A172 (cell line): ENCODE measurements around the gene TFCP2L1. TPM values are rescaled to one million over a fixed set of nuclear protein-coding genes. Genes with fewer than 3 reads are reported as not detected.
"Not testable (repeated sequence)": the region's sequence is repeated elsewhere in the genome, so short reads cannot be mapped to it uniquely, and the experiment has no call there.

Experiments used
- DNase-seq: peaks from one replicate; pipeline ENCODE4 v3.0.0-alpha.2; 2015; ENCODE audit warnings: low spot score
- total RNA-seq: library from RNA; depleted of rRNA; stranded (reverse); fragments of >200 nt; shearing (Covaris generic); gene quantifications from 2 replicates; pipeline ENCODE4 v1.2.3, GENCODE V29; 2014

TFCP2L1 gene
- total RNA-seq, 1 experiment from 2014 or later: 0.26 TPM

DNA sequence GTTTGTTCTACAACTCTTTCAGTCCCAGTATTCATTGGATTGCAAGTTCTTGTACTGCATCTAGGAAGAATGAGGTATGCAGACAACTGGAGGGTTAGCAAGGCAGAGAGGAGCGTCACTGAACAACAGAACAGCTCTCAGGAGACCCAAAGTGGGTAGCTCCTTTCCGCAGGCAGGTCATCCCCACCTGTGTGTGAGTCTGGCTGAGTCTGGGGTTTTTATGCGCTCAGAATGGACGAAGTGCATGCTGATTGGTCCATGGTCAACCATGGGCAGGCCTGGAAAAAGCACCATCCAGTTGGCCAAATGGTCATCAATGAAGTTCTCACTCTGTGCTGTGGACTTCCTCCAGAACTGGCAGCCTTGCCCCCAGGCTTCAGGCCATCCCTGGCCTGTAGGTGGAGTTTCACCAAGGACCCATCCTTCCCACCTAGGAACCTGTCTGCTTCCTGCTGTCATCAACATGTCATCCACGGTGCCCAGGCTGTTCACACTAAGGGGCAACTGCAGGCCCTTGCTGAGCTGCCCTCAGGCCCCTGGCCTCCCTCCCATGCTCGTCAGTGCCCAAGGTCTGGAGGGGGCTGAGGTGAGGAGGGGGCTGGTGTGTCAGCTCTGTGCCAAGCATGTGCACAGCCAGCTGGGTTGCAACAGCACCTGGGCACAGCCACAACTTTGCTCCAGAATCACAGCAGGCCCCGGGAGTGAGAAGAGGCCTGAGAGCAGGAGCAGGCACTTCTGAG, 11.1 kb upstream of the TFCP2L1 start:
- no peak for DNase-seq

DNA sequence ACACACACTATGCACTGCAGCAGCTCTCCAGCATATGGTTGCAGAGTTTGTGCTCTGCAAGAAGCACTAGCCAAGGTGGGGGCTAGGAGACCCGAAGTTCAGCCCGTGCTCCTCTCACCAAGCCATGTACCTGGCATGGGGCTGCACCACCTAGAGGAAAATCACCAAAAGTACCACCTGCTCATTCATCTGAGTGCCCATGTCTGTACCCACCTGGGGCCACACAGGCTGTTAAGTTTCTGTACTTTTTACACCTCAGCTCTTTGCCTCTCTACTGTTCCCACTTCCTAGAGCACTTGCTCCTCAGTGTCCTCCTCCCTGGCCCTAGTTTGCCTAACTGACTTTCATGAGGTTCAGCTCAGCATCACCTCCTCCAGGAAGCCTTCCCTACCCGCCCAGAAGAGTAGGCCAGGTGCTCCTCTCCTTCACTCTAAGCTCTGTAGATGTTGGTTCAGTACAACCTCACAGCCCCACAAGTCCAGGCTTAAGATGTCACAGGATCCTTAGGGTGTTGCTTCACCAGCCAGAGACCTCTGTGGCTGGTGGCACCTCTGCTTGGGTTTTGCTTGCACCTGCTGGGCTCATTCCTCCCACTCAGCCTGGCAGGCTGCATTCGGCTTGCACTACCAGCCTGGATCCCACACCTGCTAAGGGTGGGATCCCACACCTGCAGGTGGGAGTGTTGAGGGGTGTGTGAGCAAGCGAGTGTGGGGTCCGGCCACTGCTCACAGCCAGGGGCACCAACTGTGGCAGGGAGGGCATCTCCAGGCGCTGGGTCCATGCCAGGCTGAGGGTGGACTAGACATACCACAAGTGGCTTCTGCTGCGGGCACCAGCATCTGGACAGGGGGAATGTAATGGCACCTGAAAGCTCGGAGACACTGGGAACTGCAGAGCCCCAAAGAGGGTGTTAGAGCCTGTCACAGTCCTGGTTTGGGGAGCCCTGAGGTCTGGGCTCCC, 10.2 kb upstream of the TFCP2L1 start:
- DNase-seq: no peak

DNA sequence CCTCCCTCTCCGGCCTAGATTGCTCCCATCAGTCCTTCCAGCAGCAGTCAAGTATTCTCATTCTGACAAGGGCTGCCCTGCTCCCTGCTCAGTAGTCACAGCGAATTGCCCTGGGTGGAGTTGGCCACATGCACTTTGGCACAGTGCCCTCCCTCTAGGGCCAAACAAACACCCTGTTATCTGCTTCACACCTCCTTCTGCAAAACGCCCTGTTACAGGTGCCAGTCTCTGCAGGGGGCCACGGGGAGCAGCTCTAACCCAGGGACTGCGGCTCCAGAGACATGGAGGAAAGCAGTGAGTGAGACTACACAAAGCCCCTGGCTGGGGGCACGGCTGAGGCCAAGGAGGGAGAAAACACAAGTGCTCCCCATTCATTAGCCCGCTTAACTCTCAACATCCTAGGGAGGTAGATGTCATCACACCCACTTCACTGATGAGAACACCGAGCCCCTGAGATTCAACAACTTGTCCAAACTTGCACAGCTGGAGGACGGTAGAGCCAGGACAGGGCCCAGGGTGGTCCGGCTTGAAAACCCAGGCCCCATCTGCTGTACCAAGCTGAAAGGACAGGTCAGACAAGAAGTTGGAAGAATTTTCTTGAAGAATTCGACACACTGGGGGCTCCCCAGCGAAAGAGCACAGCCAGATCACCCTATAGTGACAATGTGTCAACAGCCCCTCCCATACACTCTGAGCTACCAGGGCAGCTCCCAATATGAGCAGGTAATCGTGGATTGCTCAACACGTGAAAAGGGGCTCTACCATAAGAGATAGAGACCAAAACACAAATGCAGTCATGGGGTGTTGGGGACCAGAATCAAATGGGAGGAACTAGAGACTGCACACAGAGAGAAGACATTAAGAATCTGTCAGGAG, 8.7 kb upstream of the TFCP2L1 start:
- no peak for DNase-seq

DNA sequence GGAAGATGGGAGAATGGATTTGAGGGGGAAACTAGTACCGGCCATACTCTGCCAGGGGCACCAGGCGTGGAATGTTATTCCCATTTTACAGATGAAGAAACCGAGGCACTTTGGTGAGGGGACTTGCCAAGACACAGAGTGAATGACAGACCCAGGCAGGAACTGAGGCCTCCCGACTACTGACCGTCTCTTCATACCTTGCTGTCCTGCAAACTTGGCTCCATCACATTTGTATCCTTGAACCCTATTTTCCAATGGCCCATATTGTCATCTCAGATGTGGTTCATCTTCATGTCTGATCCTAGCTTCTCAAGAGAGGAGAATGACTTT, 6.2 kb upstream of the TFCP2L1 start:
- no peak for DNase-seq

DNA sequence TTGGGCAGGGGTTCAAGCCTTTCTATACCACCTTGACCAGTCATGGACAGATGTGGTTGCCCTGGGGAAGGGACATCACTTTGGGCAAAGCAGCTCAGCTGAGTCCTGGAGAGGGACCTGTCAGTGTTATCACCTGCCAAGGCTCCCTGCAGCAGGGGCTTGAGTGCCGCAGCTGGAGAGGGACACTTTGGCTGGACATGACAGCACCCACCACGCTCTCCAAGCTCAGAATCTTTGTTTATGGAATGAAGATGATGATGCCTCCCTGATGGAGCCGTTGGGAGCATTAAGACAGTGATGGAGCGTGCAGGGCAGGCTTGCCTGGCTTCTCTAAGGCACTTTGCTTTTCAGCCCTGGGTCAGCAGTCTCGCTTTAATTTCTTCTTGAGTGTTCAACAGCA, 4.3 kb upstream of the TFCP2L1 start:
- no peak for DNase-seq

DNA sequence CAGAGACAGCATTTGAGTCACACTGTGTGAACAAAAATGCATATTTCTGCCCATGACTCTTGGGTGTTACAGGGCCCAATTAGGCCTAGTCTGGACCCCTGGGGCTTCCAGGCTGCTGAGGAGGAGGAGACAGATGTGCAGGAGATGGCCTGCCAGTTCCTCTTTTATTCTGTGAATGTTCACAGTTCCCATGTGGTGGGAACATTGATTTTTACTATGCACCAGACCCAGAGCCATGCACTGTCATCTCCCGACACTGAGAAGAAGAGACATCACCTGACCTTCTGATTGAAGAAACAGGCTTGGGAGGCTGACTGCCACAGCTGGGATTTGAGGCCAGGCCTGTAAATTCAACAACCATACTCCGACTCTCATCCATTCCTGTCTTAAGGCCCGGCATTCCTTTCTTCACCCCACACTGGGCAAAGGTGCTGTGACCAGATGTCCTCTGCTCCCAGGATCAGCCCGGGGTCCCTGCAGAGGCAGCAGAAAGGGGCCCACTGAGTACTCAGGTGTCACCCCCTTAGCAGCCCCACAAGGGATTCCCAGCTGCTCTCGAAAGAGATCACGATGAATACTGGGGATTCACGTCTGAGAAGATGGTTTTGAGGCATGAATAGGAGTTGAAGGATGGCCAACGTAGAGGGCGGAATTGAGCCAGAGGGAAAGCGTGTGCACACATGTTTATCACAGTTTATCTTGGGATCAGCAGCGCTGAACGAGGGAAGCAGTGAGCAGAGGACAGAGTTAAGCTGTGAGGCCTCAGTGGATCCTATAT, 3.6 kb upstream of the TFCP2L1 start:
- DNase-seq: no peak

DNA sequence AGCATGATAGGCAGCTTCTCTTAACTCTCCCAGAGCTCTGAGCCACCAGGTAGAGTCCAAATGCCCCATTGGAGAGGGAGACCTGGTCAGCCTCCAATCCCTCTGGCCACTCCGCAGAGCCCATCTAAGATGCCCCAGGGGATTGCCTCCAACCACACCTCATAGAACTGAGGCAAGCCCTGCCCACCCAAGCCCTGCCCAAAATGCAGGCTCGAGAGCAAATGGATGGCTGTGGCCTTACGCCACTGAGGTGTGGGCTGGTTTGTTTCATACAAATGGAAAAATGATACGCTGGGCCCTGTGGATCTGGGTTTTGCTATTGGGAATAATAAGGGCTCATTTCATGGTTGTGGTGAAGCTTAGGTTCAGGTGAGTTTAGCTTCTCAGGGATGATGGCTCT, 3.0 kb upstream of the TFCP2L1 start:
- no peak for DNase-seq

DNA sequence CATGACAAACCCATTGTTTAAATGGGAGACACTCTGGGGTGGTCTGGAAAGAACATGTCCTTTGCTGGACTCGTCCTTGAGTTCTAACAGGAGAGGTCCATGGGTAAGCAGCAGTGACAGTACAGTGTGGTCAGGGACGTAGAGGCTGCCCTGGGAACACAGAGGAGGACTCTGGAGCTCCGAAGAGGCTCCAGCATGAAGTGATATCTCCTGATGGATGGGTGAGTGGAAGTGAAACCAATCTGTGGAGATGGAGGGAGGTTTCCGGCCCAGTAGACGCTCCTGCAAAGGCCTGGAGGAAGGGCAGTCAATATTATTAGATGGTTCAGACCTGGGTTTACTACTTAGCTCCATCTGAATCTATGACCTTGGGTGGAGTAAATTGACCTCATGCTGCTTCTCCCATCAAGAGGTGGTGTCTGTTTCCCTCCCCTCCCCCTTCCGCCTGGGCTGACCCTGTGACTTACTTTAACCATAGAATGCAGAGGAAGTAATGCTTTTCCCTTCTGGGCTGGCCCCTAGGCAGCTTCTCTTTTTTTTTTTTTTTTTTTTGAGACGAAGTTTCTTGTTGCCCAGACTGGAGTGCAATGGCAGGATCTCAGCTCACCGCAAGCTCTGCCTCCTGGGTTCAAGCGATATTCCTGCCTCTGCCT, 2.3 kb upstream of the TFCP2L1 start:
- no peak for DNase-seq

DNA sequence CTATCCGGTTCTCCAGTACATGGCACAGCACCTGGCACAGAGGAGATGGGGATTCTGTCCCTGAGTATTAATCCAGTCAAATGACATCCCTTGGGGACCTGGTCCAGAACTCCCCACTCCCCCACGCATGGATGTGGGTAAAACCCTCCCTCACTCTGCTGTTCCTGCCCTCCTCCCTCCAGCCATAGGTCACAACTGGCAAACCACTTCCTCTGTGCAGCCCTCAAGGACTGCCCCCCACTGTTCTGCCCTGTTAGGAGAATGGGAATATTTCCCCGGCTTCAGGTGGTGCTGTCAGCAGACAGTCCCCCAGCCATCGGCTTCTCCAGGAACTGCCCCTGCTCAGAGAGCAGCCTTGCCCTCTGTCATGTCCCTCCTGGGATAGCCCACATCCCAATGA, 1.5 kb upstream of the TFCP2L1 start:
- DNase-seq: no peak

DNA sequence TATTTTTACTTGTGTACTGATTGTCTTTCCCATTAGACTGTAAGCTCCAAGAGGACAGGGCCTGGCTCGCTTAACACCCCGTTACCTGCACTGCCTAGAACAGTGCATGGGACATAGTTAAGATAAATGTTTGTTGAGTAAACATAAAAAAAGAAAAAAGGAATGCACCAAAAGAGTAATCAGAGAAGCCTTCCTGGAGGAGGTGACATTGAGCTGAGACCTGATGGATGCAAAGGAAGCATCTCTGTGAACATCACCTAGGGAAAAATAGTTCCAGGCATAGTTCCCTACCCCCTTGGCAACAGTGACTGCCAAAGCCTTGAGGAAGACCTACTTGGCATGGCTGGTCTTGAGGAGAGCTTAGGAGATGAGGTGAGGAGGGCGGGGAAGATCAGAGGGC, 924 bp upstream of the TFCP2L1 start:
- no peak for DNase-seq

DNA sequence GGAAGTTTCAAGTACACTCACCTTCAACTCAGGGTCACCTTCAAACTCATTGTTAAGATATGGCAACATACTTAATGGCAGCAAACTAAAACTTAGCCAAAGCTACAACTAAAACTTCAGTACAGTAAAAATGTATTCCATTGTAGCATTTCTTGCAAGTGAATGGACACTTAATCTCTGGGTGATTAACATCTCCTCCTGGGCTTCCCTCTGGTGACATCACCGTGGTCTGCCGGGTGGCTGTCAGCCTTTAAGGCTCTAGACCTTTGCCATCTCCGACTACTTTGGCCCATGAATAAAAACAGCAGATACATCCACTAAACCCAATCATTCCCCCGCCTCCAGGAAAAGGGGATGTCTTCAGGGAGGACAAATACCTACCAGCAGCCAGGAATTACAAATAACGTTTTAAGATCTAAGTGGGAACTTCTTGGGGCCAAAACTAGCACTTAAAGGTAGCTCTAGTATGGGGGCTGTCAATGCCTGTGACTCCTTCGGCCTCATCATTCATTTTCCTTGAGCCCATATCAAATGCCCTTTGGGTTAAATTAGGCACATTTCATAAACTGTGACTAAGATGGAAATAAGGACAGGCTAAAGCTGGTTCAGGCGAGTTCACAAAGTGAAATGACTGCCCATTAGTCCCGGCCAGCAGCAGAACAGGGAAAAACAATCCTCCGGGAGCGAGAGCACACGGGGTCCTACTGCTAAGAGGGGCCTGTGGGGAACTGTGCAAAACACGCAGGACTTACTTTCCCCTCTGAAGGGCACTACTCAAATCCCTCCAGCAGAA, 1.1 kb downstream of the TFCP2L1 start:
- no peak for DNase-seq

DNA sequence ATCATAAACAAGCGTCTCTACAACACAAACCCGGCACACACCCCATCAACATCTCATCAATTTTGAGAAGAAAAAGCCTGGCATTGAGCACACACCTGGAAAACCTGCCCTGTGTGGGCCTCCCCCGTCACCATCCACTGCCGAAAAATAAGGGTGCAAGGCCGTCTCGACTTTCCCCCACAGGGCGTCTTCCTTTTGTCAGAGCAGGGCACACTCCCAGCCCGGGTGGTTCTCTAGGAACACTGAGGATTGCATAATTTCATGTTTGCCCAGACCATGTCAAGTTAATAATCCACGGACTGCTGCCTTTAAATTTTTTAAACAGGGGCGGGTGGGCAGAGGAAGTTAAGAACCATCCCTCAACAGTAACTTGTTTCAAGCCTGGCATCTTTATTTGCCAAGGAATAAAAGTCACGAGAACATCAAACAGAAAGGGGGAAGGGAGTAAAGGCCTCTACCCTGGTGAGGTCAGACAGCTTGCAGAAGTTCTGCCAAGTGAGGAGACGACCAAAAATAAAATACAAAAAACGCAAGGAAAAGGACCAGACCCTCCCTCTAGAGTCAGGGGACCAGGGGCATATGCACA, 2.1 kb downstream of the TFCP2L1 start:
- DNase-seq: no peak

DNA sequence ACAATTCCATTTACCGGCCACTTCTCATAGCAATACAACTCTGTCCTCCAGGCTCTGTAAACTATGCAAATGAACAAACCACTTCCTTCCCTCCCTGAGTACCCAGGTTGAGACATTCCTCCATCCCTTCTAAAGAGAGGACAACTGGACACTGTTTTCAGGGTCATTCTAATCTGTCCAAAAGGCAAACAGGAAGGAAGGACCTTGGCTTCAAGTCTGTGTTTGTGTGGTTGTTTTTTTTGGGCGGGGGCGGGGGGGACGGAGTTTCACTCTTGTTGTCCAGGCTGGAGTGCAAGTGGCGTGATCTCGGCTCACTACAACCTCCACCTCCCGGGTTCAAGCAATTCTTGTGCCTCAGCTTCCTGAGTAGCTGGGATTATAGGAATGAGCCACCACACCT, 3.3 kb downstream of the TFCP2L1 start:
- DNase-seq: no peak

DNA sequence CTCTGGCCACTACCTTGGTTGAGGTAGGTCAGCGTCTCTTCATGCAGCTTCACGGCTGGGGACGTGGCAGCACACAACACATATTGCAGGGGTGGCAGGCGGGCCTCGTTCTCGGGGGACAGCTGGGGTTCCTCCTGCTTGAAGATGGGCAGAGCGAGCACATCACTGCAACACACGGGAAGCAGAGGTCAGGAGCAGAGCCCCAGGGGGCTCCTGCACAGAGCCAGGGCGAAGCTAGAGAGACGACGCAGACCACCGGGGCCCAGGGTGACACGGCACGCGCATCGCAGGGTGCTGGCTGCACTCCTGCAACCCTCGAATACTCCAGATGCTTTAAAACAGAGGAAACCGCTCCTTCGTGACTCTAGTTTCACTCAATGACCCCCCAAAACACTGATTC, 3.9 kb downstream of the TFCP2L1 start:
- no peak for DNase-seq

DNA sequence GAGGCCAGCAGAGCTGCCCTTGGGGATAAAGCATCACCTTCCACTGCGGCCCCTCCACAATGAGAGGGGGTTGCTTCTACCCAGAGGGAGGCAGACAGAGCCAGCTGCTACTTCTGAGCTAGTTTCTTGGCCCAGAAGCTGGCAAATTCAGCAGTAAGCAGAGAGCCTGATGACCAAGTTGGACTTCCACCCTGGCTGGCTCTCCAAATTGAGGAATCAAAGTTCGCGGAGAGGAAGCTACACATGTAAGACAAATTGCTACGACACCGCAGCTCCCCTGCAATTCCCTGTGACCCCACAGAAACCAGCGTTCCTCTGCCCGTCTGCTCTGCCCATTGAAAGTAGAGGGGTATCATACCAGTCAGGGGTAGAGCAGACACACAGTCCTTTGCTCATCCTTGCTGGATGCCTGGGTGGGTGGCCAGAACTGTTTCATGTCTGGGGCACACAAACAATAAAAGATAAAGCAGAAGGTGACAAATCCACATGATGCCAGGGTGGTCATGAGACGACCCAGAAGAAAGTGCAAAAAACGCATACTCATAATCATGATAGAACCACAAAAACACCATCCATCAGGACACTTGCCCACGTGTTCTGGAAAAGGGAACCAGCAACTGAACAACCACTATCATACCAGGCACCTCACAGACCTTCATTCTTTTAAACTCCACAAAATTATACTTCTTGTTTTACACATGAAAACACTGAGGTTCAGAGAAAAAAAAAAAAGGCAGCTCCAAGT, 5.4 kb downstream of the TFCP2L1 start:
- DNase-seq: no peak

DNA sequence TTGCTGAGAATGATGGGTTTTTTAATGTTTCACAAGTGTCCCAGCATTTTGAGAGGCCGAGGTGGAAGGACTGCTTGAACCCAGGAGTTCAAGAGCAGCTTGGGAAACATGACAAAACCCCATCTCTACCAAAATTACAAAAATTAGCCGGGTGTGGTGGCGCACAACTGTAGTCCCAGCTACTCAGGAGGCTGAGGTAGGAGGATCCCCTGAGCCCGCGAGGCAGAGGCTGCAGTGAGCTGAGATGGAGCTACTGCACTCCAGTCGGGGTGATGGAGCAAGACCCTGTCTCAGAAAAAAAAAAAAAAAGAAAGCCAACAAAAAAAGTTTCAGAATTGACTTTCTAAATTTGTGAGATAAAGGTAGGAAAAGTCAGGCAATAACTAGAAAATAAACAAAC, 8.7 kb downstream of the TFCP2L1 start:
- no peak for DNase-seq

DNA sequence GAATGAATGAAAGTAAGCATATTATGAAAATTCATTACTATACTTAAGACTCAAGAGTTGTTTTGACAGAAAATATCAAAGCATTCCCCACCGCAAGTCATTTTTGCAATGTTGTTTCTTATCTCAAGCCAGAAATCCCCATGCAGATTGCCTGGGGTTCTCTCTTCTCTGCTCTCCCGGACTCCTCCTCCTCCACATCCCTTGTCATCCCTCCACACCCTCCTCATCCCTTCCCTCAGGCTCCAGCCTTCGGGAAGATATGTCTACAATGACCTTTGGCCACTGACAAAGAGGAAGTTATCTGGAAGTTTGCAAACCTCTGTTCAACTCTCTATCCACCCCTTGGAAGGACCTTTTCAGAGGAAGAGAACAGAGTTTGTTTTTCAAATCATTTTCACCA, 11.9 kb downstream of the TFCP2L1 start:
- DNase-seq: no peak

DNA sequence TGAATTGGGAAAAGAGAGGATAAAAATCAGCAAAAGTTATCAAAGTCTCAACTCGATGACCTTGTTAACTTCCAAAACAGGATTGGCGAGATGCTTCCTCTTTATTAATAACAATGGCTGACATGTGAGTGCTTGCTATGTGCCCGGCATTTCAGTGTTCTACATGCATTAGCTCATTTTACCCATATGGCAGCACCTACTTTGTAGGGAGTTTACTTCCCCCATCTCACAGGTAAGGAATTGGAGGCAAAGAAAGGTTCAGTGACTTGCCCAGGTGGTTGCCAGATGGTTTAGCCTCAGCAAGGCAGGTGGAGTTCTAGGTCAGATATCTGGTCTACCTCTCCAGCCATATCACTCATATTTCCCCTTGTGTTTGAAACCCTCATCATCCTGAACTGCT, 12.4 kb downstream of the TFCP2L1 start:
- no peak for DNase-seq

DNA sequence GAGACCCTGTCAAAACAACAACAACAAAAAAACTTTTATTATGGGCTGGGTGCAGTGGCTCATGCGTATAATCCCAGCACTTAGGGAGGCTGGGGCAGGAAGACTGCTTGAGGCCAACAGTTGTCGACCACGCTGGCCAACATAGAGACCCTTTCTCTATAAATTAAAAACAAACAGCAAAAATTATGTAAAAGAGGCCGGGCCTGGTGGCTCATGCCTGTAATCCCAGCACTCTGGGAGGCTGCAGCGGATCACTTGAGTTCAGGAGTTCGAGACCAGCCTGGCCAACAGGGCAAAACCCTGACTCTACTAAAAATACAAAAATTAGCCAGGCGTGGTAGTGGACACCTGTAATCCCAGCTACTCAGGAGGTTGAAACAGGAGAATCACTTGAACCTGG, 15.6 kb downstream of the TFCP2L1 start:
- DNase-seq: not testable (repeated sequence)
